Stomach smooth muscle (tissue), 2 donors: ENCODE measurements around the gene AP5S1.

ENCODE experiments used
- H3K27ac ChIP-seq: one replicate; pipeline ENCODE4 v1.7.0; 2013; ENCODE audit warnings: mild to moderate bottlenecking, low read length, inconsistent platforms
- H3K27me3 ChIP-seq, 2 donors: one replicate each; pipeline ENCODE4 v1.7.0; 2013; ENCODE audit warnings: low read length in 2 of 2; ENCODE audit not compliant: insufficient read depth in 2 of 2, control insufficient read depth in 1 of 2
- H3K36me3 ChIP-seq, 2 donors: one replicate each; pipeline ENCODE4 v1.7.0; 2013; ENCODE audit warnings: low read length in 2 of 2; ENCODE audit not compliant: control insufficient read depth in 2 of 2, insufficient read depth in 2 of 2
- H3K4me1 ChIP-seq: one replicate; pipeline ENCODE4 v1.7.0; 2013; ENCODE audit warnings: low read length; ENCODE audit not compliant: control insufficient read depth, insufficient read depth
- H3K4me3 ChIP-seq, 2 donors: one replicate each; pipeline ENCODE4 v1.7.0; 2013; ENCODE audit warnings: low read length in 2 of 2
- H3K9ac ChIP-seq, 2 donors: one replicate each; pipeline ENCODE4 v1.7.0; 2013; ENCODE audit warnings: low read length in 2 of 2, mild to moderate bottlenecking in 1 of 2
- H3K9me3 ChIP-seq, 2 donors: one replicate each; pipeline ENCODE4 v1.7.0; 2013; ENCODE audit warnings: low read length in 2 of 2; ENCODE audit not compliant: control insufficient read depth in 2 of 2
- donor health status: healthy.
- donor health status: Pancreatic carcinoma.

The AP5S1 gene

GRCh38 chr20:3876676-3877075 is 56.3 kb downstream of the AP5S1 start:
- H3K9ac ChIP-seq, result no peak overlapping the region
- no peak overlapping the region for H3K4me3 ChIP-seq
- H3K4me1 ChIP-seq, result no peaks in the 10 kb centered on the region
- no peaks in the 10 kb centered on the region for H3K27me3 ChIP-seq
- H3K27ac ChIP-seq, result no peak overlapping the region
- peaks cover 5 to 10% of the 10 kb centered on the region in 2 donors for H3K36me3 ChIP-seq
- no peaks in the 10 kb centered on the region for H3K9me3 ChIP-seq
